Lower lobe of right lung (tissue), 2 donors: Measurements from ENCODE around the gene RPP25L. TPM values are rescaled to one million over a fixed set of nuclear protein-coding genes. Genes with fewer than 3 reads are reported as not detected.

Experiments
- ATAC-seq, 2 donors: fragments of 200-7000 bp; cut with Tn5 transposase; one replicate each; pipeline ENCODE4 v1.9.1; 2020 to 2022; ENCODE audit warnings: mild to moderate bottlenecking in 2 of 2, moderate library complexity in 2 of 2
- DNase-seq: peaks from one replicate; pipeline ENCODE4 v3.0.0-alpha.2; 2020
- H3K27ac ChIP-seq: fragments of 200-600 bp; one replicate; pipeline ENCODE4 v1.8.0; 2022
- H3K27me3 ChIP-seq: fragments of 200-600 bp; one replicate; pipeline ENCODE4 v1.8.0; 2022; ENCODE audit warnings: low read depth
- H3K36me3 ChIP-seq: fragments of 200-600 bp; one replicate; pipeline ENCODE4 v1.8.0; 2022; ENCODE audit warnings: mild to moderate bottlenecking
- H3K4me1 ChIP-seq: fragments of 200-600 bp; one replicate; pipeline ENCODE4 v1.8.0; 2022
- H3K4me3 ChIP-seq: fragments of 200-600 bp; one replicate; pipeline ENCODE4 v1.8.0; 2022; ENCODE audit warnings: mild to moderate bottlenecking
- H3K9me3 ChIP-seq: fragments of 200-600 bp; one replicate; pipeline ENCODE4 v1.8.0; 2022
- CTCF ChIP-seq: fragments of 200-600 bp; IDR thresholded peaks from one replicate; pipeline ENCODE4 v1.8.0; 2022; ENCODE audit warnings: antibody characterized with exemption, mild to moderate bottlenecking
- intact Hi-C: fragments of 100-400 bp; cut with DNase I; formaldehyde crosslinking; loops from one replicate; pipeline ENCODE4 v1.11.0; 2022
- total RNA-seq: library from RNA; stranded (reverse); fragmentation: NEBNext Ultra II Directional; extraction: Animal tissue kit (Norgen Biotek cat#: 25700); gene quantifications from one replicate; pipeline ENCODE4 v1.2.1, GENCODE V29; 2021
- donor health status: DM: no; HTN: yes; CAD: no; lungs with severe emphysema.

RPP25L gene
- total RNA-seq, 1 donor from 2014 or later, result 16.5 TPM

GRCh38 chr9:34623374-34624235 lies 11.7 kb upstream of the RPP25L start:
- intact Hi-C loops, result no loop called here
- no peak for TF ChIP-seq CTCF
- no peak overlapping the region for H3K4me3 ChIP-seq

GRCh38 chr9:34620061-34620994 lies 8.4 kb upstream of the RPP25L start, which contains the start of gene DCTN3:
DCTN3 (minus strand) TSS chr9:34620495; CDS start chr9:34620464, 31 bp downstream.
- DNase-seq (peak; percentile 96), ATAC-seq (peak; percentile 97 to 99)
- intact Hi-C loops, result no loop called here
- H3K36me3 ChIP-seq, result peaks cover 35% of the 10 kb centered on the region
- peaks cover 23% of the 10 kb centered on the region for H3K4me1 ChIP-seq
- no peaks in the 10 kb centered on the region for H3K9me3 ChIP-seq
- TF ChIP-seq CTCF, result no peak
- peak within 1 kb of the TSS; percentile 76 for H3K27ac ChIP-seq
- H3K4me3 ChIP-seq, result peak within 1 kb of the TSS; percentile 97
- H3K27me3 ChIP-seq, result peaks cover 38% of the 10 kb centered on the region

More at GRCh38 chr9:34623374-34624235, 11.7 kb upstream of the RPP25L start:
- Histone ChIP-seq H3K9me3 (no peaks in the 10 kb centered on the region), H3K36me3 (peaks cover 2% of the 10 kb centered on the region), H3K27ac (no peak overlapping the region), H3K27me3 (peaks cover 71% of the 10 kb centered on the region), H3K4me1 (peaks cover 28% of the 10 kb centered on the region)
- ATAC-seq (no peak), DNase-seq (no peak)

- Histone ChIP-seq H3K9me3 (no peaks in the 10 kb centered on the region), H3K4me3 (no peak overlapping the region), H3K4me1 (peaks cover 33% of the 10 kb centered on the region), H3K36me3 (peaks cover 53% of the 10 kb centered on the region), H3K27ac (no peak overlapping the region), H3K27me3 (no peaks in the 10 kb centered on the region)
- no peak for TF ChIP-seq CTCF
- ATAC-seq (no peak), DNase-seq (no peak)
- intact Hi-C loops, result no loop called here
These were observed 3.2 kb upstream of the RPP25L start for GRCh38 chr9:34615132-34615531.

- peak; percentile 91 for TF ChIP-seq CTCF
- peak overlapping the region; percentile 78 for H3K4me3 ChIP-seq
- DNase-seq, result peak; percentile 78
- no peak overlapping the region for H3K27ac ChIP-seq
- peaks cover 21% of the 10 kb centered on the region for H3K4me1 ChIP-seq
- ATAC-seq, result peak; percentile 86 to 88
- H3K36me3 ChIP-seq, result peaks cover 44% of the 10 kb centered on the region
- no peaks in the 10 kb centered on the region for H3K9me3 ChIP-seq
- intact Hi-C loops, result no loop called here
- H3K27me3 ChIP-seq, result no peaks in the 10 kb centered on the region
These were observed 992 bp upstream of the RPP25L start for GRCh38 chr9:34612788-34613390.

- DNase-seq (peak; percentile 45), ATAC-seq (peak; percentile 25 to 28)
- TF ChIP-seq CTCF, result no peak
- peak overlapping the region; percentile 78 for H3K4me3 ChIP-seq
- H3K36me3 ChIP-seq, result peaks cover 28% of the 10 kb centered on the region
- H3K27me3 ChIP-seq, result no peaks in the 10 kb centered on the region
- intact Hi-C loops, result no loop called here
- H3K9me3 ChIP-seq, result no peaks in the 10 kb centered on the region
- H3K27ac ChIP-seq, result peak overlapping the region; percentile 89
- peaks cover 21% of the 10 kb centered on the region for H3K4me1 ChIP-seq
These were observed 566 bp downstream of the RPP25L start for GRCh38 chr9:34611251-34611810.
